Activated CD4-positive, alpha-beta memory T cell treated with anti-CD3 and anti-CD28 coated beads, Interleukin-2, amount 10 ng/mL, durations not matched to agents 7 days and 5 days (primary cell): ENCODE results near the gene NCS1. TPM values are rescaled to one million over a fixed set of nuclear protein-coding genes. Genes with fewer than 3 reads are reported as not detected.

Experiments used
- CTCF ChIA-PET: fragments of 350-600 bp; sonication (Branson Sonifier 250); formaldehyde crosslinking; loops from one replicate; lab custom pipeline; 2021; ENCODE audit warnings: antibody characterized with exemption, inconsistent platforms; lab: Charles Lee
- POLR2A ChIA-PET: fragments of 350-600 bp; sonication (Branson Sonifier 250); formaldehyde crosslinking; loops from one replicate; lab custom pipeline; 2021; ENCODE audit warnings: antibody characterized with exemption; lab: Charles Lee
- DNase-seq: peaks from one replicate; pipeline ENCODE4 v3.0.0-alpha.2; 2020
- H3K27ac Mint-ChIP-seq: one replicate; pipeline ENCODE4 v1.8.0; 2021; ENCODE audit warnings: mild to moderate bottlenecking, mixed read lengths
- H3K27me3 Mint-ChIP-seq: one replicate; pipeline ENCODE4 v1.8.0; 2021; ENCODE audit warnings: mixed read lengths
- H3K36me3 Mint-ChIP-seq: one replicate; pipeline ENCODE4 v1.8.0; 2021; ENCODE audit warnings: low read depth, mixed read lengths
- H3K4me1 Mint-ChIP-seq: one replicate; pipeline ENCODE4 v1.8.0; 2021; ENCODE audit warnings: mixed read lengths
- H3K4me3 Mint-ChIP-seq: one replicate; pipeline ENCODE4 v1.8.0; 2021; ENCODE audit warnings: mild to moderate bottlenecking, mixed read lengths
- H3K9me3 Mint-ChIP-seq: one replicate; pipeline ENCODE4 v1.8.0; 2021; ENCODE audit warnings: mixed read lengths
- total RNA-seq, 2 experiments: library from RNA; stranded (reverse); gene quantifications; one replicate each; pipeline ENCODE4 v1.2.3, GENCODE V29; 2021

Gene NCS1
- total RNA-seq, 2 experiments from 2014 or later = 2.8 to 3.1 TPM

DNA sequence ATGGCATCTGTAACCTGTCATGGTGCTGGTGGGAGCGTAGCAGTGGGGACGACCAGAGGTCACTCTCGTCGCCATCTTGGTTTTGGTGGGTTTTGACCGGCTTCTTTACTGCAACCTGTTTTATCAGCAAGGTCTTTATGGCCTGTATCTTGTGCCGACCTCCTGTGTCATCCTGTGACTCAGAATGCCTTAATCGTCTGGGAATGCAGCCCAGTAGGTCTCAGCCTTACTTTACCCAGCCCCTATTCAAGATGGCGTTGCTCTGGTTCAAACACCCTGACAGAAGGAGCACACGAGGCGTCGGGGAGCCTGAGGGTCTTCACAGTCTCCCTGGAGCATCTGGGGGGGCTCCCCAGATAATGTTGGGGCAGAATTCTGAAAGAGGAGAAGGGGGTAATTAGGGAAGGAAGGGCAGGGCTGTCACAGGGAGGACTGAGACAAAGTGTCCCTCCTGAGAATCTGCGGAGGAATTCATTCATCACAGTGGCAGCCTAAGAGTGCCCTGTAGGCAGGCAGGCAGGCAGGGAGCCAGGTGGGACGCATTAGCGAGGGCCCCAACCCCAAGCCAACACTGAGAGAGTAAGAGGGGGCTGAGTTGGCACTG lies 21.3 kb upstream of the NCS1 start:
- no peaks in the 10 kb centered on the region for H3K36me3 Mint-ChIP-seq
- ChIA-PET POLR2A (no interaction called here), CTCF (no interaction called here)
- no peaks in the 10 kb centered on the region for H3K9me3 Mint-ChIP-seq
- DNase-seq = no peak
- peaks cover 14% of the 10 kb centered on the region for H3K27me3 Mint-ChIP-seq
- no peaks in the 10 kb centered on the region for H3K4me1 Mint-ChIP-seq
- no peak overlapping the region for H3K4me3 Mint-ChIP-seq
- H3K27ac Mint-ChIP-seq = no peak overlapping the region

DNA sequence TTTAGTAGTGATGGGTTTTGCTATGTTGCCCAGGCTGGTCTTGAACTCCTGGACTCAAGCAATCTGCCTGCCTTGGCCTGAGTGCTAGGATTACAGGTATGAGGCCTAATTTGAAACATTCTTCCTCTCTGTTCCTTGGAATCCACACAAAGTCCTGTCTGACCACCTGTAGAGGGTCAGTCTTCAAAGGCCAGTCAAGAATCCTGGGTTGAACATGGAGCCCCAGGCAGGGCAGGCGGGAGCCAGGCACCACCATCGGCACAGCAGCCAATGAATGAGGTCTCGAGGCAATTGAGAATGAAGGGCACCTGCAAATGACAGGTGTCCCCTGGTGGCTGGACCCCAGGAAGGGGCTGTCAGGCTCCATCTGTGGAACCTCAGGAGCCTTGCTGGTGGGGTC lies 17.4 kb upstream of the NCS1 start:
- H3K27me3 Mint-ChIP-seq = no peaks in the 10 kb centered on the region
- H3K4me3 Mint-ChIP-seq = no peak overlapping the region
- no peaks in the 10 kb centered on the region for H3K9me3 Mint-ChIP-seq
- H3K36me3 Mint-ChIP-seq = no peaks in the 10 kb centered on the region
- no peak for DNase-seq
- no peaks in the 10 kb centered on the region for H3K4me1 Mint-ChIP-seq
- no peak overlapping the region for H3K27ac Mint-ChIP-seq
- ChIA-PET CTCF (interaction anchor here (0.9 kb wide), 1 partner anchor 47 kb away, joined by 3 read pairs; no protein-coding TSS in a partner anchor), POLR2A (no interaction called here)

DNA sequence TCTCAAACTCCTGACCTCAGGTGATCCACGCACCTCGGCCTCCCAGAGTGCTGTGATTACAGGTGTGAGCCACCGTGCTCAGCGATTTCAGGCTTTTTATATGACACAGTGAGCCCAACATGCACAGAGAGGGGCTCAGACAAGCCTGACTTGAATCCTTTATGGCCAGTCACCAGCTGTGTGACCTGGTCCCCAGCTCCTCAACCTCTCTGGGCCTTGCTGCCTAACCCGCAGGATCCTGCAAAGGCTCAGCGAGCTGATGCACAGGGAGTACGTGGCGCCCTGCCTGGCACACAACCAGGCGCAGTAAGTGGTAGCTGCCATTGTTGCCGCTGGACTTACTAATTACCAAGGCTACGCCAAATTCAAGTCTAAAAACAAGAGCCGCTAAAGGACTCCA lies 16.6 kb upstream of the NCS1 start:
- Mint-ChIP-seq H3K27ac (no peak overlapping the region), H3K4me1 (no peaks in the 10 kb centered on the region), H3K27me3 (no peaks in the 10 kb centered on the region), H3K36me3 (no peaks in the 10 kb centered on the region), H3K4me3 (no peak overlapping the region), H3K9me3 (no peaks in the 10 kb centered on the region)
- ChIA-PET POLR2A (no interaction called here), CTCF (interaction anchor here (0.9 kb wide), 1 partner anchor 48 kb away, joined by 3 read pairs; no protein-coding TSS in a partner anchor)
- no peak for DNase-seq

DNA sequence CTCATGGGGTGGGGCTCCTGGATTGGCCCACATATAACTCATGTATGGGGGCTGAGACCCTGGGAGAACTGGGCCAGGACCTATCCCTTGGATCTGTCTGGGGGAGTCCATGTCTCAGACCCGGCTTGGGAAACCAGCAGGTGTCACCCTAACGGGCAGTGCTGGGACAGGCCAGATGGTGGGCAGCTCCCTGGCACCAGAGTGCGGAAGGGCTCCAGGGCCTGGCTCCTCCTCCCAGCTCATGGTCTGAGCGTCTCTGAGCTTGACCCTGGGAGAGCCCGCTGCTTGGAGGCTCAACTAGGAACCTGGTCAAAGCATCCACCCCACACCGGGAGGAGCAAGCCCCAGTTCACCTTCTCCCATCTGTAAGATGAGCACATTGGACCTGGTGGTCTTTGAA lies 15.5 kb upstream of the NCS1 start:
- DNase-seq = no peak
- Mint-ChIP-seq H3K27ac (no peak overlapping the region), H3K27me3 (no peaks in the 10 kb centered on the region), H3K4me1 (no peaks in the 10 kb centered on the region), H3K36me3 (no peaks in the 10 kb centered on the region), H3K4me3 (no peak overlapping the region), H3K9me3 (no peaks in the 10 kb centered on the region)
- ChIA-PET POLR2A (no interaction called here), CTCF (no interaction called here)

DNA sequence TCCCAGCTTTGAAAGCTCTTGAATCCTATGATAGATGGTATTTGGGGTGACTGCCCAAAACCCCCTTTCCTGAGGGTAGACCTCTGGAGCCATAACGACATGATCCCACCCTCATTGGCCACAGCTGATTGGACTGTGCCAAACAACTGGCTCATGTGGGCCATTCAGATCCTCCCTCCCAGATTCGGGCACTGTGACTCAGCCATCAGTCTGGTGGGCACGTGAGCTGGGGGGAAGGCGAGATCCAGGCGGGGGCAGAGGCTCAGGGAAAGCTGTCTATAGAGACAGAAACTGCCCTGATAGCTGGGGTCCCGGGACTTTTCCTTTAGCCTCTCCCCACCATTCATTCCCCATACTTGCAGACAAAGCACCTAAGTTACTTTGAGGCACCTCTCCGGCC lies 15.1 kb upstream of the NCS1 start:
- no peak overlapping the region for H3K4me3 Mint-ChIP-seq
- POLR2A ChIA-PET = no interaction called here
- H3K27ac Mint-ChIP-seq = no peak overlapping the region
- H3K4me1 Mint-ChIP-seq = no peaks in the 10 kb centered on the region
- no peaks in the 10 kb centered on the region for H3K36me3 Mint-ChIP-seq
- H3K9me3 Mint-ChIP-seq = no peaks in the 10 kb centered on the region
- CTCF ChIA-PET = no interaction called here
- no peaks in the 10 kb centered on the region for H3K27me3 Mint-ChIP-seq
- DNase-seq = no peak

DNA sequence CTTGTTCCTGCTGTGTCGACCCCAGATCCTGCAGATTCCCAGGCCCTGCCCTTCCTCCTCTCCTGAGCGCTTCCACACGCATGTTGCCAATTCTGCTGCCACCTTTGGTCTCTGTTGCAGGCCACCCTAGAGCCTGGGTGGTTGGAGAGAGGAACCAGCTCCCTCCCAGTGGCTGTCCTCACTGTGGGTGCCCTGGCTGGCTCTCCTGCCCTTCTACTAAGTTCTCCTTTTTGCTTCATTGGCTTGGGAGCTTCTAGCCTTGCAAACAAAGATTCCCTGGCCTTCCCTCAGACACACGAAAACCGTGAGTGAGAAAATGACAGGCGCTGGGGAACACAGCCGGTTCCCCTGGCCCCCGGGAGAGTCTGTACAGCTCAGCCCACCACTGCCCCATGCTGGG lies 14.2 kb upstream of the NCS1 start:
- H3K4me3 Mint-ChIP-seq = no peak overlapping the region

DNA sequence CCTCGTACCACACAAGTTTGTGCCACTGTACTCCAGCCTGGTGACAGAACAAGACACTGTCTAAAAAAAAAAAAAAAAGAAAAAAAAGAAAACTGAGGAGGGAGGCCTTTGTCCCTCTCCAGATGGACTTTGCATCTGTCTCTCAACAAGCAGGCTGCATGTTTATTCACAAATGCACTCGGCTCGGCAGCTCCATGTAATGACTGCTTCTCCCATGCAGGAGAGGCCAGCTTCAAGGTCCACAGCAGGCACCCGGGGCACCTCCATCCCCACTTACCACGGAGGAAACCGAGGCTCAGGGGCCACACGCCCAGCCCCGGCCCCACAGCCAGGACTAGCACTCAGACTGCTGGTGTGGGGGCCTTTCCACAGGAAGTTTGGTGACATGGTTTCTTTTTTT lies 13.1 kb upstream of the NCS1 start:
- Mint-ChIP-seq H3K9me3 (no peaks in the 10 kb centered on the region), H3K4me1 (no peaks in the 10 kb centered on the region), H3K27me3 (no peaks in the 10 kb centered on the region), H3K36me3 (no peaks in the 10 kb centered on the region), H3K27ac (no peak overlapping the region), H3K4me3 (no peak overlapping the region)
- CTCF ChIA-PET = no interaction called here
- DNase-seq = no peak
- POLR2A ChIA-PET = no interaction called here

More for the DNA sequence above, 14.2 kb upstream of the NCS1 start:
- no peak for DNase-seq
- H3K36me3 Mint-ChIP-seq = no peaks in the 10 kb centered on the region
- H3K9me3 Mint-ChIP-seq = no peaks in the 10 kb centered on the region
- H3K27me3 Mint-ChIP-seq = no peaks in the 10 kb centered on the region
- ChIA-PET POLR2A (no interaction called here), CTCF (no interaction called here)
- H3K27ac Mint-ChIP-seq = no peak overlapping the region
- no peaks in the 10 kb centered on the region for H3K4me1 Mint-ChIP-seq

DNA sequence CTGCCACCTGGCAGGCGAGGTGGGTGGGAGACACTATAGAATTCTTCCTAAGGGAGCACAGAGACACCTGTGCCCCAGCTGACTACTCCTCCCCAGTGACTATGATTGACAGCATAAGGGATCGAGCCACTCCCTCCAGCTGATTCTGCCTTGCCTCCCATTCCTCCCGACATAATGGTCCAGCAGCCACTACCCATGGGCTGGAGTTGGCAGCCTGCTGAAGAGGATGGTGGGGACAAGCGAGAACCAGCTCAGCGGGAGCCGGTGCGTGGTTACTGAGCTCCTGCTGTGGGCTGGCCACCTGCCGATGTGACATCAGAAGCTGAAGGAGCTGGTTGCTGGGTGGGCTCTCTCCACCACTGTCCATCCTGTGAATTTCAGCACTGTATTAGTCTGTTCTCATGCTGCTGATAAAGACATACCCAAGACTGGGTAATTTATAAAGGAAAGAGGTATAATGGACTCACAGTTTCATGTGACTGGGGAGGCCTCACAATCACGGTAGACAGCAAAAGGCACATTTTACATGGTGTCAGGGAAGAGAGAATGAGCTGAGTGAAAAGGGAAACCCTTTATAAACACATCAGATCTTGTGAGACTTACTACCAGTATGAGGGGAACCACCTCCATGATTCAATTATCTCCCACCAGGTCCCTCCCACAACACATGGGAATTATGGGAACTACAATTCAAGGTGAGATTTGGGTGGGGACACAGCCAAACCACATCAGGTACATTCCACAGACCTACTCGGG lies 12.1 kb upstream of the NCS1 start:
- ChIA-PET POLR2A (no interaction called here), CTCF (no interaction called here)
- no peaks in the 10 kb centered on the region for H3K36me3 Mint-ChIP-seq
- H3K27me3 Mint-ChIP-seq = no peaks in the 10 kb centered on the region
- DNase-seq = no peak
- H3K27ac Mint-ChIP-seq = no peak overlapping the region
- H3K4me3 Mint-ChIP-seq = no peak overlapping the region
- H3K4me1 Mint-ChIP-seq = no peaks in the 10 kb centered on the region
- no peaks in the 10 kb centered on the region for H3K9me3 Mint-ChIP-seq

DNA sequence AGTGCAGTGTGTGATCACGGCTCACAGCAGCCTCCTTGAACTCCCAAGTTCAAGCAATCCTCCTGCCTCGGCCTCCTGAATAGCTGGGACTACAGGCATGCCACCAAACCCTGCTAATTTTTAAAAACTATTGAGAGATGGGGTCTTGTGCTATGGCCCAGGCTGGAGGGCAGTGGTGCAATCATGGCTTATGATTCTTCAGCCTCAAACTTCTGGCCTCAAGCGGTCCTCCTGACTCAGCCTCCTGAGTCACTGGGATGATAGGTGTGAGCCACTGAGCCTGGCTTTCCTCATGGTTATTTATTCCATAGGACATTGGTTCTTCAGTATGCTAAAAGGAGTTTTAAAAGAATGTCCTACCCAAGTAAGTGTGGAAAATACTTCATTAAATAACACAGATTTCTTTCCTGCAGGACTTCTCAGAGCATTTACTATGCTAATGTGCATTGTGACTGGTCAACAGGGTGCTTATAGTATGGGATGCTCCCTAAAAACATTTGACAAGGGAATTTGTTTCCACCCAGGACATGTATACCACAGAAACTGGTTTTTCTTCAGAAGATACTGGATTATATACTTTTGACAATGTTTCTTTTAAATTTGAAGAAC lies 11.2 kb upstream of the NCS1 start:
- CTCF ChIA-PET = no interaction called here
- no peak for DNase-seq
- POLR2A ChIA-PET = no interaction called here
- no peaks in the 10 kb centered on the region for H3K9me3 Mint-ChIP-seq
- H3K27ac Mint-ChIP-seq = no peak overlapping the region
- no peaks in the 10 kb centered on the region for H3K4me1 Mint-ChIP-seq
- H3K4me3 Mint-ChIP-seq = no peak overlapping the region
- H3K27me3 Mint-ChIP-seq = no peaks in the 10 kb centered on the region
- no peaks in the 10 kb centered on the region for H3K36me3 Mint-ChIP-seq

DNA sequence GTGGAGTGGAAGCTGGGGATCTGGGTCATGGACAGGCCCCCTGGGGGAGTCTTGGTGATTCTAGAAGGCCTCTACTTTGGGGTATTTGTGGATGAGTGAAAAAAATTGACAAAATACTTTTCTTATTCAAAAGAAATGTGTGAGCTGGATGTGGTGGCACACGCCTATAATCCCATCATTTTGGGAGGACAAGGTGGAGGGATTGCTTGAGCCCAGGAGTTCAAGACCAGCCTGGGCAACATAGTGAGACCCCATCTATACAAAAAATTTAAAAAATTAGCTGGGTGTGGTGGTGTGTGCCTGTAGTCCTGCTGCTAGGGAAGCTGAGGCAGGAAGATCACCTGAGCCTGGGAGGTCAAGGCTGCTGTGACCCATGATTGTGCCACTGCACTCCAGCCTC lies 6.6 kb upstream of the NCS1 start:
- Mint-ChIP-seq H3K4me1 (peaks cover 7% of the 10 kb centered on the region), H3K27ac (no peak overlapping the region), H3K4me3 (no peak overlapping the region), H3K9me3 (no peaks in the 10 kb centered on the region), H3K27me3 (peaks cover 17% of the 10 kb centered on the region), H3K36me3 (no peaks in the 10 kb centered on the region)
- CTCF ChIA-PET = interaction anchor here (1.4 kb wide), 1 partner anchor 8 kb away, joined by 3 read pairs; no protein-coding TSS in a partner anchor
- POLR2A ChIA-PET = interaction anchor here (0.9 kb wide), 1 partner anchor 17 kb away, joined by 3 read pairs; no protein-coding TSS in a partner anchor
- no peak for DNase-seq

DNA sequence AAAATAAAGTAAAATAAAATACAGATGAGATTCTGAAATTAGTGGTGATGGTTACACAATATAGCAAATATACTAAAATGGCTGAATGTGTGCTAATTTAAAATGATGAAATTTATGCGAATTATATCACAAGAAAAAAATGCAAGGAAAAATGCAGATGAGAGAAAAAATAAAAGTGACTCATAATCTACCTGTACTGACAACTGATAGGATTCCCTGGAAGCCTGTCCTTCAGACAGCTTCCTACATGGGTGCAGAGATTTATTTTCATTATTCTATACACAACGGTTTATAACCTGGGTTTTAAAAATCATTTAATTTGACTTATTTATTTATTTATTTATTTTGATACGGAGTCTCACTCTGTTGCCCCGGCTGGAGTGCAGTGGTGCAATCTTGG lies 5.8 kb upstream of the NCS1 start:
- POLR2A ChIA-PET = no interaction called here
- Mint-ChIP-seq H3K4me3 (no peak overlapping the region), H3K4me1 (peaks cover 9% of the 10 kb centered on the region), H3K36me3 (no peaks in the 10 kb centered on the region), H3K27ac (no peak overlapping the region), H3K27me3 (peaks cover 25% of the 10 kb centered on the region), H3K9me3 (no peaks in the 10 kb centered on the region)
- CTCF ChIA-PET = interaction anchor here (1.4 kb wide), 1 partner anchor 8 kb away, joined by 3 read pairs; no protein-coding TSS in a partner anchor
- DNase-seq = no peak

DNA sequence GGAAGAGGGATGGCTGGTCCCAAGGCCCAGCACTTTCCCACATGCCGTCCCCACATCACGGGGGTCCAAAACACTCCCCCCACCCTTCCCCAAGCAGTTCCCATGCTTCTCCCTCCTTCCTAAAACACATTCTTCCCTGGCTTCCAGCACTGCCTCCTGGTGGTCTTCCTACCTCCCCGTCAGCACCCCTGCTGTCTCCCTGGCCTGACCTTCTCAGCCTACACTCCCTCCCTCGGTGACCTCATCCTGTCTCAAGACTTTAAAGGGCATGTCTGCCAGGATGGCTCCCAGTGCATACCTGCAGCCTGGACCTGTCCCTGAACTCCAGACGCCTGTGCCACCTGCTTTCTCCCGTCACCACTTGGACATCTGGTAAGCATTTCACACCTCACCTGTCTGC lies 4.3 kb upstream of the NCS1 start:
- peak overlapping the region; percentile 8 for H3K27ac Mint-ChIP-seq
- ChIA-PET CTCF (no interaction called here), POLR2A (no interaction called here)

DNA sequence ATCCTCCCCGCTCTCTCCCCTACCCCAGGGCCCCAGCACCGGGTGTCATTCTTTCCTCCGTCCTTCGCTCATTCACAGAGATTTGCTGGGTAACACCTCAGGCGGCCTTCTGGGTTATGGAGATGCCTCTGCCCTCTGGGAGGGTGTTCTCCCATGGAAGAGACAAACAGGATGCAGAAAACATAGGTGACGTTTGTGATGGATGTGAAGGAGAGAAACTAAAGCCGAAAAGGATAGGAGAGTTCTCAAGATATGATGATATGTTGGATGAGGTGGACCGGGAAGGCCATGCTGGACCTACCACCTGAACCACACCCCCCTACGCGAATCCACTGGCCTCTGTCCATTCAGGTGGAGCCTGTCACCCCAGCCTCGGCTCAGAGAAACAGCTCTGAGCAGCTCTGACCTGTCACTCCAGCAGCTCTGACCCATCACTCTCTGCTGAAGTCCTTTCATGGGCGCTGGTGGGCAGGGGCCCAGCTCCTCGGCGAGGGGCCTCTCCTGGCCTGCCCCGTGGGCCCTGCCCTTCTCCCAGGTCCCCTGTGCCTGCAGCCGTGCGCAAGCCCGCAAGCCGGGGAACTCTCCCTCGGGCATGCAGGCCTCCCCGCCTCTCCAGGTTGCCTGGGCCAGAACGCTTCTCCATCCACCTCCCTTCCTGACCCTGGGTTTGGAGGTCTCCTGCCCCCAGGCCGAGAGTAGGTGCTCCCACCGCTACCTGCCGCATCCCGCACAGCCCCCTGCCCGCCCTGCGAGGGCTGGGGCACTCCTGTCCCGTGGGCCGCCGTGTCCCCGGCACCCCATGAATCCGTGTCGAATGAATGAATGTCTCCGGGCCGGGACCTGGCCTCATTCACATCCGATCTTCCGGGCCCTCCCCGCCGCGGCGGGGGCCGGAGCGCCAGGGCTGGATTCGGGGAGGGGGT lies 717 bp upstream of the NCS1 start:
- Mint-ChIP-seq H3K9me3 (no peaks in the 10 kb centered on the region), H3K36me3 (no peaks in the 10 kb centered on the region), H3K4me3 (peak overlapping the region; percentile 33), H3K27me3 (peaks cover 41% of the 10 kb centered on the region), H3K27ac (no peak overlapping the region), H3K4me1 (peaks cover 16% of the 10 kb centered on the region)
- DNase-seq = no peak
- ChIA-PET POLR2A (no interaction called here), CTCF (no interaction called here)

More for the DNA sequence above, 4.3 kb upstream of the NCS1 start:
- no peak for DNase-seq
- no peaks in the 10 kb centered on the region for H3K9me3 Mint-ChIP-seq
- no peak overlapping the region for H3K4me3 Mint-ChIP-seq
- H3K4me1 Mint-ChIP-seq = peaks cover 11% of the 10 kb centered on the region
- H3K27me3 Mint-ChIP-seq = peaks cover 26% of the 10 kb centered on the region
- H3K36me3 Mint-ChIP-seq = no peaks in the 10 kb centered on the region
